DOHH2 (cell line): Measurements from ENCODE around the gene FAM149B1.

Experiments used
- EZH2phosphoT487 ChIP-seq: fragments of 200-600 bp; sonication (generic); IDR thresholded peaks from 2 replicates; pipeline ENCODE4 v1.6.1; 2017; ENCODE audit warnings: borderline replicate concordance, mild to moderate bottlenecking, antibody characterized with exemption, low read length, moderate library complexity, mixed read lengths
- TF ChIP-seq, protein P1 (sequence below): fragments of 200-600 bp; sonication (generic); IDR thresholded peaks from one replicate; pipeline ENCODE4 v1.5.1; 2014; ENCODE audit warnings: antibody characterized with exemption, mild to moderate bottlenecking, low read depth, low read length; ENCODE audit not compliant: poor library complexity, severe bottlenecking

DNA sequence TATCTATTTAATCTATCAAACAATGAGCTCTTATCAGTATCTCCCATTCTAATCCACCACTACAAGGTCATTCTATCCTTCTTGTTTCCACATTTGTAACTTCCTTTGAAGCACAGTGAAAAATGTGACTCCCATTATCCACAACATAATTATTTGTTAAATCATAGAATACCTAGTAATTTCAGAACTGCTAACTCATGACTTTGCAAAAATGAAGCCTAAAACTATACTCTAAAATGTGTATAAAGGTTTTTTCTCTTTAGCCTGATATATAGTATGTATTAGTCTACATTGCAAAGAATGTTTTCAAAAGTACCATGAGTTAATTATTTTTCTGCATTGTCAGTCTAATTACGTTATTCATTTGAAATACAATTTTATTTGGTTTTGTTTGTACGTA, 96.5 kb downstream of the FAM149B1 start:
- TF ChIP-seq, protein P1, sequence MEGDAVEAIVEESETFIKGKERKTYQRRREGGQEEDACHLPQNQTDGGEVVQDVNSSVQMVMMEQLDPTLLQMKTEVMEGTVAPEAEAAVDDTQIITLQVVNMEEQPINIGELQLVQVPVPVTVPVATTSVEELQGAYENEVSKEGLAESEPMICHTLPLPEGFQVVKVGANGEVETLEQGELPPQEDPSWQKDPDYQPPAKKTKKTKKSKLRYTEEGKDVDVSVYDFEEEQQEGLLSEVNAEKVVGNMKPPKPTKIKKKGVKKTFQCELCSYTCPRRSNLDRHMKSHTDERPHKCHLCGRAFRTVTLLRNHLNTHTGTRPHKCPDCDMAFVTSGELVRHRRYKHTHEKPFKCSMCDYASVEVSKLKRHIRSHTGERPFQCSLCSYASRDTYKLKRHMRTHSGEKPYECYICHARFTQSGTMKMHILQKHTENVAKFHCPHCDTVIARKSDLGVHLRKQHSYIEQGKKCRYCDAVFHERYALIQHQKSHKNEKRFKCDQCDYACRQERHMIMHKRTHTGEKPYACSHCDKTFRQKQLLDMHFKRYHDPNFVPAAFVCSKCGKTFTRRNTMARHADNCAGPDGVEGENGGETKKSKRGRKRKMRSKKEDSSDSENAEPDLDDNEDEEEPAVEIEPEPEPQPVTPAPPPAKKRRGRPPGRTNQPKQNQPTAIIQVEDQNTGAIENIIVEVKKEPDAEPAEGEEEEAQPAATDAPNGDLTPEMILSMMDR = no peak
- no peak for TF ChIP-seq EZH2phosphoT487
